Gastroesophageal sphincter (tissue), 4 donors: ENCODE results near the gene GALNT2. TPM values are rescaled to one million over a fixed set of nuclear protein-coding genes. Genes with fewer than 3 reads are reported as not detected.

Source experiments
- ATAC-seq: fragments of 150-250 bp; one replicate; pipeline ENCODE4 v1.9.1; 2016; ENCODE audit warnings: mild to moderate bottlenecking, moderate library complexity
- H3K27ac ChIP-seq, 4 donors: fragments of 200-600 bp; sonication (generic) in 3 of 4; 1 replicate in 3 of 4; 2 replicates in 1 of 4; pipeline ENCODE4 v1.5.1; 2016 to 2019
- H3K27me3 ChIP-seq: fragments of 200-600 bp; sonication (generic); one replicate; pipeline ENCODE4 v1.5.1; 2019
- H3K36me3 ChIP-seq, 2 donors: fragments of 200-600 bp; sonication (generic); one replicate each; pipeline ENCODE4 v1.5.1; 2019; ENCODE audit warnings: control low read depth in 1 of 2
- H3K4me1 ChIP-seq, 3 donors: fragments of 200-600 bp; sonication (generic); 1 replicate in 2 of 3; 2 replicates in 1 of 3; pipeline ENCODE4 v1.5.1; 2016 to 2019; ENCODE audit warnings: control low read depth in 2 of 3
- H3K4me3 ChIP-seq, 2 donors: fragments of 200-600 bp; sonication (generic); one replicate each; pipeline ENCODE4 v1.5.1; 2019; ENCODE audit warnings: mild to moderate bottlenecking in 1 of 2, moderate library complexity in 1 of 2
- H3K9me3 ChIP-seq, 3 donors: fragments of 200-600 bp; sonication (generic); one replicate each; pipeline ENCODE4 v1.5.1; 2017 to 2019; ENCODE audit warnings: control low read depth in 2 of 3
- EP300 ChIP-seq: sonication (generic); formaldehyde crosslinking; IDR thresholded peaks from one replicate; pipeline ENCODE4 v1.6.1; 2017; ENCODE audit warnings: antibody characterized with exemption, mild to moderate bottlenecking
- POLR2A ChIP-seq, 2 donors: fragments of 450-650 bp; IDR thresholded peaks; one replicate each; pipeline ENCODE4 v1.6.1; 2017; ENCODE audit warnings: antibody characterized with exemption in 2 of 2, mild to moderate bottlenecking in 2 of 2, moderate library complexity in 1 of 2
- POLR2AphosphoS5 ChIP-seq: sonication (generic); formaldehyde crosslinking; IDR thresholded peaks from one replicate; pipeline ENCODE4 v1.6.1; 2017; ENCODE audit warnings: antibody characterized with exemption
- WGBS, 2 donors: methylation state at CpG; one replicate each; pipeline ENCODE4 v1.1.5; 2018; ENCODE audit warnings: low coverage in 1 of 2; 5-methylcytosine and 5-hydroxymethylcytosine counted together
- total RNA-seq, 4 donors: library from RNA; depleted of rRNA; stranded (reverse); fragments of >200 nt; gene quantifications; one replicate each; pipeline ENCODE4 v1.1.0, GENCODE V29; 2016
- TF ChIP-seq, protein P1 (sequence below), 4 experiments: fragments of 200-600 bp in 2 of 4; fragments of 450-650 bp in 2 of 4; sonication (generic) in 1 of 4; IDR thresholded peaks; one replicate each; pipeline ENCODE4 v1.5.1; 2017 to 2019; ENCODE audit warnings: antibody characterized with exemption in 4 of 4, mild to moderate bottlenecking in 2 of 4, moderate library complexity in 2 of 4

GALNT2 gene
- total RNA-seq, 4 donors from 2014 or later: 95.3 to 160 (median 134) TPM

- ATAC-seq: no peak
- no peak overlapping the region for H3K27ac ChIP-seq
- no peaks in the 10 kb centered on the region for H3K9me3 ChIP-seq
- no peaks in the 10 kb centered on the region for H3K27me3 ChIP-seq
- peaks cover 0 to 21% (median 0%) of the 10 kb centered on the region in 3 donors for H3K4me1 ChIP-seq
- no peak overlapping the region for H3K4me3 ChIP-seq
- peaks cover 0 to 82% of the 10 kb centered on the region in 2 donors for H3K36me3 ChIP-seq
- TF ChIP-seq EP300 (no peak), POLR2AphosphoS5 (no peak), POLR2A (IDR thresholded peaks at IDR 0.05) (no peak)
- TF ChIP-seq, protein P1, sequence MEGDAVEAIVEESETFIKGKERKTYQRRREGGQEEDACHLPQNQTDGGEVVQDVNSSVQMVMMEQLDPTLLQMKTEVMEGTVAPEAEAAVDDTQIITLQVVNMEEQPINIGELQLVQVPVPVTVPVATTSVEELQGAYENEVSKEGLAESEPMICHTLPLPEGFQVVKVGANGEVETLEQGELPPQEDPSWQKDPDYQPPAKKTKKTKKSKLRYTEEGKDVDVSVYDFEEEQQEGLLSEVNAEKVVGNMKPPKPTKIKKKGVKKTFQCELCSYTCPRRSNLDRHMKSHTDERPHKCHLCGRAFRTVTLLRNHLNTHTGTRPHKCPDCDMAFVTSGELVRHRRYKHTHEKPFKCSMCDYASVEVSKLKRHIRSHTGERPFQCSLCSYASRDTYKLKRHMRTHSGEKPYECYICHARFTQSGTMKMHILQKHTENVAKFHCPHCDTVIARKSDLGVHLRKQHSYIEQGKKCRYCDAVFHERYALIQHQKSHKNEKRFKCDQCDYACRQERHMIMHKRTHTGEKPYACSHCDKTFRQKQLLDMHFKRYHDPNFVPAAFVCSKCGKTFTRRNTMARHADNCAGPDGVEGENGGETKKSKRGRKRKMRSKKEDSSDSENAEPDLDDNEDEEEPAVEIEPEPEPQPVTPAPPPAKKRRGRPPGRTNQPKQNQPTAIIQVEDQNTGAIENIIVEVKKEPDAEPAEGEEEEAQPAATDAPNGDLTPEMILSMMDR (IDR thresholded peaks at IDR 0.05): no peak
- WGBS, 2 donors: 73 to 100% methylated on average over 1 to 3 of the region's 8 CpGs
These were observed 197.3 kb downstream of the GALNT2 start for GRCh38 chr1:230264342-230264741.

DNA sequence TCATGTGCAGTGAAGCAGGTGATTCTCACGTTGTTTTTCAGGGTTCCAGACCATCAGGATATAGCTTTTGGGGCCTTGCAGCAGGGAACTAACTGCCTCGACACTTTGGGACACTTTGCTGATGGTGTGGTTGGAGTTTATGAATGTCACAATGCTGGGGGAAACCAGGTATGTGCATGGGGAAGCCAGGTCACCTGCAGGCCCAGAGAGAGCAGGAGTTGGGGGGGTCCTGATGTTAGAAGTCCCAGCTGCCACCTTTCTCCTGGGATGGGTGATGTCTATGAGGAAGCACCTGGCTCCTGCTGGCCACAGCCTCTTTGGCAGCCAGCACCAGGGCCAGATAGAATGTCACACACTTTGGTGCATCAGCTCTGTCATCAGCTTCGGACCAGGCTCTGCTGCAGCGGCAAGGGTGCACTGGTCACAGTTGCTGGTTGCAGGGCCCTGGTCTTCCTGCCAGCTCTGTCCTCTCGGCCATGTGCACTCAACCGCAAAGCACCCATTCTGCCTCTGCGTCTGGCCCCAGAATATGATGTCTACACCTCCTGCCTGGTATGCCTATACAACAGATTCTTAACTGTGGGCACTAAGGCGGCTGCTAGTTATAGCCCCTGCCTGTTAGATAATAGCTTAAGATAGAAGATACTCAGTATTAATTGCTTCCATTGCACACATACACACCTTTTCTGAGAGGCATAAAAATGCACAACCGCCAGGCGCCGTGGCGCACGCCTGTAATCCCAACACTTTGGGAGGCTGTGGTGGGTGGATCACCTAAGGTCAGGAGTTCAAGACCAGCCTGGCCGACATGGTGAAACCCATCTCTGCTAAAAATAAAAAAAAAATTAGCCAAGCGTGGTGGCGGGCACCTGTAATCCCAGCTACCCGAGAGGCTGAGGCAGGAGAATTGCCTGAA, 198.4 kb downstream of the GALNT2 start:
- Histone ChIP-seq H3K9me3 (no peaks in the 10 kb centered on the region), H3K4me1 (peaks cover 0 to 32% (median 4%) of the 10 kb centered on the region in 3 donors), H3K4me3 (no peak overlapping the region), H3K27ac (no peak overlapping the region), H3K27me3 (no peaks in the 10 kb centered on the region), H3K36me3 (peaks cover 0 to 77% of the 10 kb centered on the region in 2 donors)
- ATAC-seq: no peak
- TF ChIP-seq EP300 (no peak), POLR2AphosphoS5 (no peak), POLR2A (IDR thresholded peaks at IDR 0.05) (no peak)
- TF ChIP-seq, protein P1 (IDR thresholded peaks at IDR 0.05): no peak
- 86 to 98% methylated on average over 4 to 8 of the region's 17 CpGs for WGBS, 2 donors

DNA sequence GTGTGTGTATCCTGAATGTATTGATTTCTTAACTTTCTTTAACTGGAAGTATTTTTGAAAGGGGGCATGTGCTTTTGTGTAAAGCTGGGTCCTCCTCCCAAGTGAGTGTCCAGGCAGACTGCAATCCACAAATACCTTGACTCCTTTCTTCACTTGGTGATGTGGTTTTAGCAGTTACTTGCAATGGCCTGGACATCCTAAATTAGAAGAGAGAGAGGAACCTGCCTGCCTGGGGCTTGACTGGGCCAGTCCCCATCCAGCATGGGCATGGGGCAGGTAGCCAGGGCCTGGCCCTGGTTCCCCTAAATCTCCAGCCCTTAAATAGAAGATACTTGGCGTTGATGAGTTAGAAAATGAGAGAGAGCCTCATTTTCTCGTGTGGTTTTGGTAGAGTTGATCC, 199.4 kb downstream of the GALNT2 start:
- no peak for TF ChIP-seq EP300
- TF ChIP-seq POLR2AphosphoS5: no peak
- TF ChIP-seq POLR2A (IDR thresholded peaks at IDR 0.05): no peak
- TF ChIP-seq, protein P1 (IDR thresholded peaks at IDR 0.05): no peak
- WGBS, 2 donors: 11 to 17% methylated on average over 1 to 2 of the region's 2 CpGs
- ATAC-seq: no peak
- Histone ChIP-seq H3K4me1 (peaks cover 0 to 41% (median 5%) of the 10 kb centered on the region in 3 donors), H3K4me3 (no peak overlapping the region), H3K27ac (no peak overlapping the region), H3K9me3 (no peaks in the 10 kb centered on the region), H3K27me3 (no peaks in the 10 kb centered on the region), H3K36me3 (peaks cover 0 to 81% of the 10 kb centered on the region in 2 donors)

- Histone ChIP-seq H3K36me3 (peaks cover 0 to 81% of the 10 kb centered on the region in 2 donors), H3K9me3 (no peaks in the 10 kb centered on the region), H3K4me1 (peaks cover 0 to 44% (median 5%) of the 10 kb centered on the region in 3 donors), H3K27ac (peak overlapping the region in 2 of 4 donors; percentile 14 to 25), H3K27me3 (no peaks in the 10 kb centered on the region), H3K4me3 (no peak overlapping the region)
- 96% methylated on average over 5 of the region's 17 CpGs; no CpG with 5 or more reads in 1 of the 2 donors for WGBS, 2 donors
- ATAC-seq: no peak
- TF ChIP-seq, protein P1 (IDR thresholded peaks at IDR 0.05): no peak
- TF ChIP-seq POLR2AphosphoS5: no peak
- TF ChIP-seq EP300: no peak
- TF ChIP-seq POLR2A (IDR thresholded peaks at IDR 0.05): no peak
These were observed 200.5 kb downstream of the GALNT2 start for GRCh38 chr1:230267338-230268065.
